Kidney (tissue), 14 donors: Measurements from ENCODE around the gene MAP1LC3A. TPM values are rescaled to one million over a fixed set of nuclear protein-coding genes. Genes with fewer than 3 reads are reported as not detected.
A peak's percentile ranks its signal among the peaks of the same experiment; 100 is the strongest.

ENCODE experiments used
- DNase-seq, 5 donors: peaks; one replicate each; pipeline ENCODE4 v3.0.0-alpha.2; 2013 to 2020
- FAIRE-seq: peaks from 2 replicates; lab custom pipeline; 2012; peaks lifted over from hg19 to GRCh38; lab: Jason Lieb, UNC
- H3K27ac ChIP-seq, 2 donors: one replicate each; pipeline ENCODE4 v1.7.0; 2013; ENCODE audit warnings: low read depth in 2 of 2, low read length in 2 of 2, inconsistent platforms in 1 of 2
- H3K27me3 ChIP-seq: one replicate; pipeline ENCODE4 v1.7.1; 2013; ENCODE audit warnings: low read length, inconsistent platforms; ENCODE audit not compliant: control insufficient read depth, insufficient read depth
- H3K36me3 ChIP-seq, 3 donors: one replicate each; pipeline versions ENCODE4 v1.7.0 to v1.7.1; 2013; ENCODE audit warnings: low read length in 3 of 3, control low read depth in 1 of 3, inconsistent platforms in 1 of 3; ENCODE audit not compliant: insufficient read depth in 3 of 3, control insufficient read depth in 2 of 3
- H3K4me1 ChIP-seq, 3 donors: one replicate each; pipeline versions ENCODE4 v1.7.0 to v1.7.1; 2013; ENCODE audit warnings: low read length in 3 of 3, inconsistent platforms in 1 of 3, low read depth in 1 of 3; ENCODE audit not compliant: control insufficient read depth in 2 of 3, insufficient read depth in 2 of 3
- H3K4me3 ChIP-seq, 3 donors: one replicate each; pipeline versions ENCODE4 v1.7.0 to v1.8.1; 2013; ENCODE audit warnings: low read length in 3 of 3, control low read depth in 1 of 3, inconsistent platforms in 1 of 3
- H3K9ac ChIP-seq, 3 donors: one replicate each; pipeline versions ENCODE4 v1.7.0 to v1.7.1; 2013; ENCODE audit warnings: low read length in 3 of 3, control low read depth in 1 of 3, inconsistent platforms in 1 of 3
- H3K9me3 ChIP-seq, 3 donors: one replicate each; pipeline versions ENCODE4 v1.7.0 to v1.7.1; 2013; ENCODE audit warnings: low read length in 3 of 3, control low read depth in 1 of 3, inconsistent platforms in 1 of 3; ENCODE audit not compliant: control insufficient read depth in 2 of 3, insufficient read depth in 1 of 3
- CTCF ChIP-seq: IDR thresholded peaks from 3 replicates; pipeline ENCODE4 v1.5.1; 2012; ENCODE audit warnings: mild to moderate bottlenecking, moderate library complexity, borderline replicate concordance; ENCODE audit not compliant: insufficient read depth; ENCODE audit errors: extremely low read depth
- intact Hi-C: fragments of 100-400 bp; cut with DNase I; formaldehyde crosslinking; loops from one replicate; pipeline ENCODE4 v1.11.1; 2022
- polyA plus RNA-seq: library from polyadenylated mRNA; stranded (reverse); fragments of 350-450 nt; fragmentation: Illumina TruSeq; extraction: RNeasy Lipid Tissue Mini Kit (QIAGEN cat#74804); gene quantifications from one replicate; pipeline ENCODE4 v1.2.3, GENCODE V29; 2014; ENCODE audit warnings: low read depth, low replicate concordance; ENCODE audit not compliant: insufficient read depth
- total RNA-seq: library from RNA; stranded (reverse); fragmentation: NEBNext Ultra II Directional; extraction: Animal tissue kit (Norgen Biotek cat#: 25700); gene quantifications from one replicate; pipeline ENCODE4 v1.2.1, GENCODE V29; 2021
- donor health status: control.
- donor health status: control.
- donor health status: control.
- donor health status: control.
- donor health status: control.
- donor health status: DM: yes; HTN: yes; CAD: no.
- donor health status: Normal renal cell carcinoma (clear cell type).

Gene MAP1LC3A
- total and polyA plus RNA-seq, 2 donors from 2014 or later, result 42.5 to 153 TPM

DNA sequence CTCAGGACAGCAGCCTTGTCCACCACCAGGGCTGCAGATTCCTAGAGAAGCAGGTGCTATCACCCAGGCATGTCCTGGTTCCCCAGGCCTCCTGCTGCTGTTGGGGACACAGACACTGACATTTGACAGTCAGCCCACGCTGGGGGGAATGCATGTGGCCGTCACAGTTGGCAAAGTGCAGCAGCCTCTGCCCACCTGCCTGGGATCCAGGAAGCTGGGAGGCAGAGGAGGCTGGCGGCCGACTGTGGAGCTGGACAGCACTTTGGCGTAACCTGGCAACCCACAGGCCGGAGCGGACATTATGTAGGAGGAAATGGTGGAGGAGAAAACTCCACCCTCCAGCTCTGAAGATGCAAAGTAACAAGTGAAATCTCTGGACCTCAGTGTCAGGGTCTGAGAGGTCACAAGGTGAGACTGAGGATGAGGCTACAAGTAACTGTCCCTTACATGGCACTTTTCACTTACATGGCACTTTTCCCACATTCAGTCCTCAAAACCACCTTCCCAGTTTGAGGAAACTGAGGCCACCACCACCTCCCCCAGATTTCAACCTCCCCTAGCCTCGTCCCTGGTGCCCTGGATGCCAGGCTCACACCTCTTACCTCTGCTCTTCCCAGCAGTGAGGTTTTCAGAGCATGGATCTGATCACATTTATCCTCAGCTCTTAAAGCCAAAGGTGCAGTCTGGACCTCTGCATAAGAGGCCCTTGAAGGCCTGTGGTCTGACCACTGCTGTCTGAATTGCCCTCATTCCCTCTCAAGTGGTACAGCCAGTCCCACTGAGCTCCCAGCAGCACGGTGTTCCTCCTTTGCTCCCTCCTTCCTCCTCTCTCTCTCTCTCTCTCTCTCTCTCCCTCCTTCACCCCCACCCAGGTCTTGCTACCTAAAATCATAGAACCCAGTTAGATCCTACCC is 8.7 kb downstream of the MAP1LC3A start:
- H3K4me3 ChIP-seq, result no peak overlapping the region
- DNase-seq, result peak in 2 of 5 donors; percentile 11 to 32
- intact Hi-C loops, result no loop called here
- H3K36me3 ChIP-seq, result peaks cover 0 to 5% (median 2%) of the 10 kb centered on the region in 3 donors
- no peaks in the 10 kb centered on the region for H3K27me3 ChIP-seq
- no peak overlapping the region for H3K27ac ChIP-seq
- no peak for TF ChIP-seq CTCF
- no peaks in the 10 kb centered on the region for H3K4me1 ChIP-seq
- no peak overlapping the region for H3K9ac ChIP-seq
- no peaks in the 10 kb centered on the region for H3K9me3 ChIP-seq
- FAIRE-seq, result no peak

GRCh38 chr20:34567892-34568865 is 9.7 kb downstream of the MAP1LC3A start:
- Histone ChIP-seq H3K27ac (no peak overlapping the region), H3K9ac (no peak overlapping the region), H3K27me3 (no peaks in the 10 kb centered on the region), H3K4me3 (no peak overlapping the region), H3K4me1 (no peaks in the 10 kb centered on the region), H3K36me3 (peaks cover 0 to 5% (median 2%) of the 10 kb centered on the region in 3 donors), H3K9me3 (no peaks in the 10 kb centered on the region)
- no peak for FAIRE-seq
- peak in 1 of 5 donors; percentile 52 for DNase-seq
- TF ChIP-seq CTCF, result no peak
- intact Hi-C loops, result no loop called here

- Histone ChIP-seq H3K9ac (no peak overlapping the region), H3K36me3 (peaks cover 0 to 5% (median 2%) of the 10 kb centered on the region in 3 donors), H3K4me3 (no peak overlapping the region), H3K27ac (no peak overlapping the region), H3K9me3 (no peaks in the 10 kb centered on the region), H3K4me1 (no peaks in the 10 kb centered on the region), H3K27me3 (no peaks in the 10 kb centered on the region)
- TF ChIP-seq CTCF, result no peak
- DNase-seq (no peak), FAIRE-seq (no peak)
- intact Hi-C loops, result no loop called here
These were observed 11.1 kb downstream of the MAP1LC3A start for GRCh38 chr20:34569598-34569997.
